HepG2 (cell line): ENCODE measurements around the gene INO80C. TPM values are rescaled to one million over a fixed set of nuclear protein-coding genes. Genes with fewer than 3 reads are reported as not detected.

Experiments used
- ARNT2 ChIP-seq: sonication (generic); formaldehyde crosslinking; IDR thresholded peaks from 2 replicates; pipeline ENCODE4 v1.8.0; 2022; ENCODE audit warnings: mild to moderate bottlenecking, low read depth, missing genetic modification reagents, moderate library complexity
- HOXD1 ChIP-seq: sonication (generic); formaldehyde crosslinking; IDR thresholded peaks from 2 replicates; pipeline ENCODE4 v1.5.0; 2020; ENCODE audit warnings: missing genetic modification reagents
- NRL ChIP-seq: sonication (generic); formaldehyde crosslinking; IDR thresholded peaks from 2 replicates; pipeline ENCODE4 v1.5.0; 2020; ENCODE audit warnings: missing genetic modification reagents, mild to moderate bottlenecking, moderate library complexity, borderline replicate concordance
- PCBP1 ChIP-seq: fragments of 200-400 bp; formaldehyde crosslinking; IDR thresholded peaks from 2 replicates; pipeline ENCODE4 v1.6.1; 2017; ENCODE audit warnings: mild to moderate bottlenecking, low read depth, low read length, borderline replicate concordance
- POLR2G ChIP-seq: fragments of 200-400 bp; formaldehyde crosslinking; IDR thresholded peaks from 2 replicates; pipeline ENCODE4 v1.6.1; 2018; ENCODE audit warnings: mild to moderate bottlenecking, low read depth, low read length, moderate library complexity
- SCMH1 ChIP-seq: sonication (generic); formaldehyde crosslinking; IDR thresholded peaks from 2 replicates; pipeline ENCODE4 v1.9.0; 2021; ENCODE audit warnings: missing genetic modification reagents, mild to moderate bottlenecking, borderline replicate concordance
- TARDBP ChIP-seq: sonication (generic); formaldehyde crosslinking; IDR thresholded peaks from 2 replicates; pipeline ENCODE4 v1.8.0; 2022; ENCODE audit warnings: mild to moderate bottlenecking, missing genetic modification reagents
- U2AF1 ChIP-seq: fragments of 200-400 bp; formaldehyde crosslinking; optimal IDR thresholded peaks from 2 replicates; pipeline ENCODE3; 2017; ENCODE audit warnings: mild to moderate bottlenecking, low read depth, low read length
- U2AF2 ChIP-seq: fragments of 200-400 bp; formaldehyde crosslinking; IDR thresholded peaks from 2 replicates; pipeline ENCODE4 v1.6.1; 2017; ENCODE audit warnings: low read depth, mild to moderate bottlenecking, low read length
- ZFP82 ChIP-seq: sonication (generic); formaldehyde crosslinking; IDR thresholded peaks from 2 replicates; pipeline ENCODE4 v1.5.1; 2020; ENCODE audit warnings: mild to moderate bottlenecking, missing genetic modification reagents, borderline replicate concordance
- ZNF547 ChIP-seq: sonication (generic); formaldehyde crosslinking; IDR thresholded peaks from 2 replicates; pipeline ENCODE4 v1.5.1; 2020; ENCODE audit warnings: mild to moderate bottlenecking, missing genetic modification reagents
- ZNF614 ChIP-seq: IDR thresholded peaks from 2 replicates; pipeline ENCODE4 v1.6.1; 2018; ENCODE audit warnings: missing biosample characterization, missing genetic modification reagents, inconsistent platforms, borderline replicate concordance
- ZNF652 ChIP-seq: IDR thresholded peaks from 2 replicates; pipeline ENCODE4 v1.6.1; 2016; ENCODE audit warnings: low read depth, borderline replicate concordance
- ZNF720 ChIP-seq: sonication (generic); formaldehyde crosslinking; IDR thresholded peaks from 2 replicates; pipeline ENCODE4 v1.4.0; 2020; ENCODE audit warnings: missing genetic modification reagents
- polyA plus RNA-seq, 8 experiments: library from polyadenylated mRNA; depleted of rRNA in 3 of 8; stranded (reverse) in 7 of 8; unstranded in 1 of 8; fragments of >200 nt; fragmentation: Illumina TruSeq in 4 of 8; extraction: Trizol in 4 of 8; gene quantifications; 2 replicates each; pipeline versions ENCODE4 v1.2.1 to v1.2.3, GENCODE V29; 2011 to 2016; ENCODE audit warnings: low read depth in 4 of 8, missing spikeins in 1 of 8, mixed read lengths in 1 of 8; ENCODE audit not compliant: insufficient read depth in 1 of 8
- total RNA-seq, 5 experiments: library from RNA; depleted of rRNA; stranded (reverse); fragments of >200 nt; fragmentation: Illumina TruSeq; extraction: Trizol; gene quantifications; 2 replicates each; pipeline ENCODE4 v1.2.3, GENCODE V29; 2016; ENCODE audit warnings: low read depth in 1 of 5
- TF ChIP-seq, protein P1 (sequence below): sonication (generic); formaldehyde crosslinking; IDR thresholded peaks from 2 replicates; pipeline ENCODE4 v1.5.1; 2020; ENCODE audit warnings: mild to moderate bottlenecking, missing genetic modification reagents, moderate library complexity
- TF ChIP-seq, protein P2 (sequence below): sonication (generic); formaldehyde crosslinking; IDR thresholded peaks from 2 replicates; pipeline ENCODE4; 2020; ENCODE audit warnings: missing genetic modification reagents, mild to moderate bottlenecking, borderline replicate concordance
- TF ChIP-seq, protein P3 (sequence below): sonication (generic); formaldehyde crosslinking; IDR thresholded peaks from 2 replicates; pipeline ENCODE4 v1.8.0; 2022; ENCODE audit warnings: missing genetic modification reagents, low read depth, mild to moderate bottlenecking, borderline replicate concordance
- TF ChIP-seq, protein P4 (sequence below): sonication (generic); formaldehyde crosslinking; IDR thresholded peaks from 2 replicates; pipeline ENCODE4 v1.4.0; 2020; ENCODE audit warnings: mild to moderate bottlenecking, missing genetic modification reagents
- TF ChIP-seq, protein P5 (sequence below): sonication (generic); formaldehyde crosslinking; IDR thresholded peaks from 2 replicates; pipeline ENCODE4 v1.4.0; 2020; ENCODE audit warnings: missing genetic modification reagents, borderline replicate concordance

INO80C gene
- total and polyA plus RNA-seq, 2 of the 13 experiments (the other 11 are each of a cell fraction or from before 2014, with no cell fraction given) = 8.2 to 15.4 TPM

DNA sequence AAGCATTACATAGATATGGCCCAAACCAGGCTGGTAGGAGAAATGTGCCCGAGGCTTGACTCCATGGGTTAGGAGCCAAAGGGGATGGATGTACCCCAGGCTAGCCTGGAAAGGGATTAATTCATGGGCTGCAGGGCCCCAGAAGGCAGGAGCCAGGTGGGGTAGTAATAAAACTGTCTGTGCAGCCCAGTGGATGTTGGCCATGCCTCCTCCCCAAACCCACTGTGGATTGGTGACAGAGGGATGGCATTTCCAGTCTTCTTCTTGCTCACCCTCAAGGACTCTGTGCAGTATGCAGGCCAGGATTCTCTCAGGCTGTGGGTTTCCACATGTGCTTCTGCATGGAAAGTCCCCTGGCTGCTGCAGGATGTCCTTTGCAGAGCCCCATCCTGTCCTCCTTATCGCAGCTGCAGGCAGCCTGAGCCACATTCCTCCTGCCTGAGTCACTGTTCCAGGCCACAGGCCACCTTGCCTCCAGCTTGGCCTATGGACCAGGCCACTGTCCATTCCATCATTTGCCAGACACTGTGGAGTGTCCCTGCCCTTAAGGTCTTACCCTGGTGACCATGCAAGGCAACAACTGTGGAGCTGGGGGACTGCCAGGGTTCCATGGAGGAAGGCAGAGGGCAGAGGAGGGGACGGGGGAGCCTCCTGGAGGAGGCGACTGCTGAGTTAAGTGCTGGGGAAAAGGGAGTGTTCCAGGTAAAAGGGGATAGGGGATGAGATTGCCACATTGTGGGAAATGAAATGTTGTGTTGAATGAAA lies 38.9 kb downstream of the INO80C start (continued):
- peak; percentile 55; the same call in 1 of the 2 replicates for TF ChIP-seq NRL (CRISPR knock-in tag)
- TF ChIP-seq, protein P1, sequence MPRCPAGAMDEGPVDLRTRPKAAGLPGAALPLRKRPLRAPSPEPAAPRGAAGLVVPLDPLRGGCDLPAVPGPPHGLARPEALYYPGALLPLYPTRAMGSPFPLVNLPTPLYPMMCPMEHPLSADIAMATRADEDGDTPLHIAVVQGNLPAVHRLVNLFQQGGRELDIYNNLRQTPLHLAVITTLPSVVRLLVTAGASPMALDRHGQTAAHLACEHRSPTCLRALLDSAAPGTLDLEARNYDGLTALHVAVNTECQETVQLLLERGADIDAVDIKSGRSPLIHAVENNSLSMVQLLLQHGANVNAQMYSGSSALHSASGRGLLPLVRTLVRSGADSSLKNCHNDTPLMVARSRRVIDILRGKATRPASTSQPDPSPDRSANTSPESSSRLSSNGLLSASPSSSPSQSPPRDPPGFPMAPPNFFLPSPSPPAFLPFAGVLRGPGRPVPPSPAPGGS (CRISPR knock-in tag) = no peak
- TF ChIP-seq, protein P2, sequence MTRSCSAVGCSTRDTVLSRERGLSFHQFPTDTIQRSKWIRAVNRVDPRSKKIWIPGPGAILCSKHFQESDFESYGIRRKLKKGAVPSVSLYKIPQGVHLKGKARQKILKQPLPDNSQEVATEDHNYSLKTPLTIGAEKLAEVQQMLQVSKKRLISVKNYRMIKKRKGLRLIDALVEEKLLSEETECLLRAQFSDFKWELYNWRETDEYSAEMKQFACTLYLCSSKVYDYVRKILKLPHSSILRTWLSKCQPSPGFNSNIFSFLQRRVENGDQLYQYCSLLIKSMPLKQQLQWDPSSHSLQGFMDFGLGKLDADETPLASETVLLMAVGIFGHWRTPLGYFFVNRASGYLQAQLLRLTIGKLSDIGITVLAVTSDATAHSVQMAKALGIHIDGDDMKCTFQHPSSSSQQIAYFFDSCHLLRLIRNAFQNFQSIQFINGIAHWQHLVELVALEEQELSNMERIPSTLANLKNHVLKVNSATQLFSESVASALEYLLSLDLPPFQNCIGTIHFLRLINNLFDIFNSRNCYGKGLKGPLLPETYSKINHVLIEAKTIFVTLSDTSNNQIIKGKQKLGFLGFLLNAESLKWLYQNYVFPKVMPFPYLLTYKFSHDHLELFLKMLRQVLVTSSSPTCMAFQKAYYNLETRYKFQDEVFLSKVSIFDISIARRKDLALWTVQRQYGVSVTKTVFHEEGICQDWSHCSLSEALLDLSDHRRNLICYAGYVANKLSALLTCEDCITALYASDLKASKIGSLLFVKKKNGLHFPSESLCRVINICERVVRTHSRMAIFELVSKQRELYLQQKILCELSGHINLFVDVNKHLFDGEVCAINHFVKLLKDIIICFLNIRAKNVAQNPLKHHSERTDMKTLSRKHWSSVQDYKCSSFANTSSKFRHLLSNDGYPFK (CRISPR knock-in tag) = peak; percentile 45; the same call in 1 of the 2 replicates
- no peak; the same call in 1 of the 2 replicates for TF ChIP-seq TARDBP
- TF ChIP-seq ZNF720 (CRISPR knock-in tag) = no peak
- TF ChIP-seq PCBP1 = no peak
- TF ChIP-seq, protein P3, sequence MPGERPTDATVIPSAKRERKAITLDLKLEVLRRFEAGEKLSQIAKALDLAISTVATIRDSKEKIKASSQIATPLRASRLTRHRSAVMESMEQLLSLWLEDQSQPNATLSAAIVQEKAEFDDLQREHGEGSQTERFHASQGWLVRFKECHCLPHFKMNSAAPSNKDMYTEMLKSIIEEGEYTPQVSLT = no peak
- no peak for TF ChIP-seq POLR2G
- TF ChIP-seq ZNF547 (CRISPR knock-in tag) = 0 out of 2 replicates have a peak, but pooled peaks have one; percentile 22
- TF ChIP-seq U2AF1 = no peak
- no peak for TF ChIP-seq SCMH1
- TF ChIP-seq, protein P4, sequence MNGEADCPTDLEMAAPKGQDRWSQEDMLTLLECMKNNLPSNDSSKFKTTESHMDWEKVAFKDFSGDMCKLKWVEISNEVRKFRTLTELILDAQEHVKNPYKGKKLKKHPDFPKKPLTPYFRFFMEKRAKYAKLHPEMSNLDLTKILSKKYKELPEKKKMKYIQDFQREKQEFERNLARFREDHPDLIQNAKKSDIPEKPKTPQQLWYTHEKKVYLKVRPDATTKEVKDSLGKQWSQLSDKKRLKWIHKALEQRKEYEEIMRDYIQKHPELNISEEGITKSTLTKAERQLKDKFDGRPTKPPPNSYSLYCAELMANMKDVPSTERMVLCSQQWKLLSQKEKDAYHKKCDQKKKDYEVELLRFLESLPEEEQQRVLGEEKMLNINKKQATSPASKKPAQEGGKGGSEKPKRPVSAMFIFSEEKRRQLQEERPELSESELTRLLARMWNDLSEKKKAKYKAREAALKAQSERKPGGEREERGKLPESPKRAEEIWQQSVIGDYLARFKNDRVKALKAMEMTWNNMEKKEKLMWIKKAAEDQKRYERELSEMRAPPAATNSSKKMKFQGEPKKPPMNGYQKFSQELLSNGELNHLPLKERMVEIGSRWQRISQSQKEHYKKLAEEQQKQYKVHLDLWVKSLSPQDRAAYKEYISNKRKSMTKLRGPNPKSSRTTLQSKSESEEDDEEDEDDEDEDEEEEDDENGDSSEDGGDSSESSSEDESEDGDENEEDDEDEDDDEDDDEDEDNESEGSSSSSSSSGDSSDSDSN (CRISPR knock-in tag) = peak; percentile 70
- TF ChIP-seq, protein P5, sequence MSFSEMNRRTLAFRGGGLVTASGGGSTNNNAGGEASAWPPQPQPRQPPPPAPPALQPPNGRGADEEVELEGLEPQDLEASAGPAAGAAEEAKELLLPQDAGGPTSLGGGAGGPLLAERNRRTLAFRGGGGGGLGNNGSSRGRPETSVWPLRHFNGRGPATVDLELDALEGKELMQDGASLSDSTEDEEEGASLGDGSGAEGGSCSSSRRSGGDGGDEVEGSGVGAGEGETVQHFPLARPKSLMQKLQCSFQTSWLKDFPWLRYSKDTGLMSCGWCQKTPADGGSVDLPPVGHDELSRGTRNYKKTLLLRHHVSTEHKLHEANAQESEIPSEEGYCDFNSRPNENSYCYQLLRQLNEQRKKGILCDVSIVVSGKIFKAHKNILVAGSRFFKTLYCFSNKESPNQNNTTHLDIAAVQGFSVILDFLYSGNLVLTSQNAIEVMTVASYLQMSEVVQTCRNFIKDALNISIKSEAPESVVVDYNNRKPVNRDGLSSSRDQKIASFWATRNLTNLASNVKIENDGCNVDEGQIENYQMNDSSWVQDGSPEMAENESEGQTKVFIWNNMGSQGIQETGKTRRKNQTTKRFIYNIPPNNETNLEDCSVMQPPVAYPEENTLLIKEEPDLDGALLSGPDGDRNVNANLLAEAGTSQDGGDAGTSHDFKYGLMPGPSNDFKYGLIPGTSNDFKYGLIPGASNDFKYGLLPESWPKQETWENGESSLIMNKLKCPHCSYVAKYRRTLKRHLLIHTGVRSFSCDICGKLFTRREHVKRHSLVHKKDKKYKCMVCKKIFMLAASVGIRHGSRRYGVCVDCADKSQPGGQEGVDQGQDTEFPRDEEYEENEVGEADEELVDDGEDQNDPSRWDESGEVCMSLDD (CRISPR knock-in tag) = no peak
- TF ChIP-seq ZNF614 (CRISPR knock-in tag) = peak; percentile 79; the same call in 1 of the 2 replicates
- no peak for TF ChIP-seq ZNF652 (CRISPR knock-in tag)
- no peak for TF ChIP-seq HOXD1 (CRISPR knock-in tag)
- 0 out of 2 replicates have a peak, but pooled peaks have one; percentile 25 for TF ChIP-seq ARNT2 (CRISPR knock-in tag)
- no peak for TF ChIP-seq ZFP82 (CRISPR knock-in tag)
- TF ChIP-seq U2AF2 = no peak
